H54 (cell line): ENCODE results near the gene POLR3E.
"Not testable (repeated sequence)": the region's sequence is repeated elsewhere in the genome, so short reads cannot be mapped to it uniquely, and the experiment has no call there.

ENCODE experiments used
- DNase-seq: peaks from one replicate; pipeline ENCODE4 v3.0.0; 2011; ENCODE audit warnings: low spot score, mixed read lengths; ENCODE audit not compliant: insufficient read length
- FAIRE-seq: peaks from 3 replicates; lab custom pipeline; 2011; peaks lifted over from hg19 to GRCh38; lab: Jason Lieb, UNC
- POLR2A ChIP-seq: IDR thresholded peaks from 2 replicates; pipeline ENCODE4 v1.6.1; 2011; ENCODE audit warnings: low read depth, mild to moderate bottlenecking, low read length

POLR3E gene

DNA sequence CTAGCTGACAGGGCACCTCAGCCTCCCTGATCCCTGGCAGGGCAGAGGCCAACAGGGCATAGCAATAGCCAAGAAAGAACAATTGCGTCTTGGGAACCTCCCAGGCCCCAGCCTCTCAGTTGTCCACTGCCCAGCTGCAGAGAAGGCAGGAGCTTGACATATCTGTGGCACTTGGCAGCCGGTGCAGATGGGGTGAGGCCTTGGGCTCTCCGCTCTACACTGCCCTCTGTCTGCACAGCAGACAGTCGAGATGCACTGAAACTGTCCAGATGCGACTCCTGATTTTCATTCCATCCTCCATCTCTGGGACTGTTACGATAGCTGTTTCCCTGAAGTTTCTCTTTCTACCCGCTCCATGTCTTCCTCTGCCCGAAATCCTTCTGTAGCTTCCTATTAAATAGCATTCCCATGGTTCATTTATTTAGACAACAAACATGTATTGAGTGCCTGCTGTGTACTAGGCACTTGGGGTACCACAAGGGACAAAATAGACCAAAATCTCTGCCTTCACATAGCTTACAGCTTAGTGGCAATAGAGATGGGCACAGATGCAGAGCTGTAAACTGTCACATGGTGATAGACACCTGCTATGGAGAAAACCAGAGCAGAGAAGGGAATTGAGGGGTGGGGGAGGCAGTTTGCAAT, 3.3 kb downstream of the POLR3E start:
- no peak for FAIRE-seq
- no peak for TF ChIP-seq POLR2A
- DNase-seq, result peak; percentile 69

DNA sequence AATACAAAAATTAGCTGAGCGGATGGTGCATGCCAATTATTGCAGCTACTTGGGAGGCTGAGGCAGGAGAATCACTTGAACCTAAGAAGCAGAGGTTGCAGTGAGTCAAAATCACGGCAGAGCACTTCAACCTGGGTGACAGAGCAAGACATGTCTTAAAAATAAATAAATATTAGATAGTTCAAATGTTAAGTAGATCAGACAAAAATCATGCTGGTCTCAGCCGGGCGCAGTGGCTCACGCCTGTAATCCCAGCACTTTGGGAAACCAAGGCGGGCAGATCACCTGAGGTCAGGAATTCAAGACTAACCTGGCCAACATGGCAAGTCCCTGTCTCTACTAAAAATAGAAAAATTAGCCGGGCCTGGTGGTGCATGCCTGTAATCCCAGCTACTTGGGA, 4.2 kb downstream of the POLR3E start:
- DNase-seq, FAIRE-seq: not testable (repeated sequence)

GRCh38 chr16:22302776-22303363, 5.7 kb downstream of the POLR3E start:
- FAIRE-seq (no peak), DNase-seq (no peak)
- no peak for TF ChIP-seq POLR2A

DNA sequence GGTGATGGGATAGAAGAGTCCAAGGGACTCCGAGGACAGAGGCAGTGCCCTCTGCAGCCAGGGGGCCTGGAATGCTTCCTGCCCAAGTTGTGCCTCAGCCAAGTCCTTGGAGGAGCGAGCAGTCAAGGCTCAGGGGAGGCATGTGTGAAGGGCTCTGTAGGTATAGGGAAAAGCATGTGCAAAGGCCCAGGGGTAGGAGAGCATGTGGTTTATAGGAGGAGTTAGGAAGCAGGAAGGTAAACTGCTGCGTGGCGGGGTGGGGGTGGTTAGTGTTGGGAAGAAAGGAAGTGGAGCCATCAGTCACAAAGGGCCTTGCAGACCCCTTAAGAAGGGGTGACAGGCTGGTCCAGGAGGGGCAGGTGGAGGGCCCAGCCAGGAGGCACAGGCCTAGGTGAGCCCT, 7.2 kb downstream of the POLR3E start:
- FAIRE-seq (no peak), DNase-seq (no peak)
- TF ChIP-seq POLR2A, result no peak

GRCh38 chr16:22306788-22307187, 9.6 kb downstream of the POLR3E start:
- no peak for DNase-seq
- no peak for TF ChIP-seq POLR2A
- no peak for FAIRE-seq

DNA sequence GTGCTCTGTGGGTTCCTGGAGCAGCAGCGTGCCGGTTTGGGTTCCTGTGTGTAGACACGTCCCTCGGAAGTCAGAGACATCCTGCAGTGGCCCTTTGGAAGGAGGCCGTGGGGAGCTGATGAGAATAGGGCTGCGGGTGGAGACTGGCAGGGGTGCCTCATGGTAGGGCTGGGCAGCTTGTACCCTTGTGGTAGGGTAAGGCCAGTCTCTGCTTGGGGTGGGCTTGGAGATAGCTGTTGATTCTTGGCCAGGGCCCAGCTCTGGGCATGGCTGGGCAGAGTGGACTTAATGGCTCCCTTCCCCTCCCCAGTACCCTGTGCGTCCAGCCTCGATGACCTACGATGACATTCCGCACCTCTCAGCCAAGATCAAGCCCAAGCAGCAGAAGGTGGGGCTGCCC, 10.6 kb downstream of the POLR3E start:
- DNase-seq, result no peak
- TF ChIP-seq POLR2A, result no peak
- no peak for FAIRE-seq

DNA sequence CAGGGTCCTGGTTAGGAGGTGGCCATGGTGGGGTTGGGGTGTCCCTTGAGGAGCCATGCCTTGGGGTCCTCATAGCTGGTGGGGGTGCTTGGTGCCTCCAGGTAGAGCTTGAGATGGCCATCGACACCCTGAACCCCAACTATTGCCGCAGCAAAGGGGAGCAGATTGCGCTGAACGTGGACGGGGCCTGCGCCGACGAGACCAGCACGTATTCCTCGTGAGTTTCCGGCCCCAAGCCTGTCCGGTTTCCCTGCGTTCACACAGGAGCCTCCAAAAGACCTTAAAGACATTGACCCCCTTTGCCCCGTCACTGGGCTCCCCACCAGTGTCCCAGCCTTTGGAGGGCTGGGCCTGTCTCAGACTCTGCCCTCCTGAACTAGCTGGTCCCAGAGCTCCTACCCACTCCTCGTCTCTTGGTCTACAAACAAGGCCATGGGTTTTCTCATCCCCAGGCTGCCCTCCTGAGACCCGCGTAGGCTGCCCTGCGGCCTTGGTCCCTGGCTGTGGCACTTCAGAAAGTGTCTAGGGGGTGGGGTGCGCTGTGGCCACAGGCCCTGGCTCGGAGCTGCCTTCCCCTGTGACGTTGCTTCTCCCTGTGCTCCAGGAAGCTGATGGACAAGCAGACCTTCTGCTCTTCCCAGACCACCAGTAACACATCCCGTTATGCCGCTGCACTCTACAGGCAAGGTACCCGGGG, 11.8 kb downstream of the POLR3E start:
- no peak for DNase-seq
- FAIRE-seq, result no peak
- TF ChIP-seq POLR2A, result no peak

DNA sequence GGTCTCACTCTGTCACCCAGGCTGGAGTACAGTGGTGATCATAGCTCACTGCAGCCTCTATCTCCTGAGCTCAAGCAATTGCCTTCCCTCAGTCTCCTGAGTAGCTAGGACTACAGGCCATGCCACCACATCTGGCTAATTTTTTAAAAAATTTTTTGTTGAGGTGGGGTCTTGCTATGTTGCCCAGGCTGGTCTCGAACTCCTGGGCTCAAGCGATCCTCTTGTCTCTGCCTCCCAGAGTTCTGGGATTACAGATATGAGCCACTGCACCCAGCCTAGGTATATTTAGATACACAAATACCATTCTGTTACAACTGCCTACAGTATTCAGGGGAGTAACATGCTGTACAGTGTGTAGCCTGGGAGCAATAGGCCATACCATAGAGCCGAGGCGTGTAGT, 14.3 kb downstream of the POLR3E start:
- TF ChIP-seq POLR2A, result no peak
- no peak for FAIRE-seq
- DNase-seq, result no peak

DNA sequence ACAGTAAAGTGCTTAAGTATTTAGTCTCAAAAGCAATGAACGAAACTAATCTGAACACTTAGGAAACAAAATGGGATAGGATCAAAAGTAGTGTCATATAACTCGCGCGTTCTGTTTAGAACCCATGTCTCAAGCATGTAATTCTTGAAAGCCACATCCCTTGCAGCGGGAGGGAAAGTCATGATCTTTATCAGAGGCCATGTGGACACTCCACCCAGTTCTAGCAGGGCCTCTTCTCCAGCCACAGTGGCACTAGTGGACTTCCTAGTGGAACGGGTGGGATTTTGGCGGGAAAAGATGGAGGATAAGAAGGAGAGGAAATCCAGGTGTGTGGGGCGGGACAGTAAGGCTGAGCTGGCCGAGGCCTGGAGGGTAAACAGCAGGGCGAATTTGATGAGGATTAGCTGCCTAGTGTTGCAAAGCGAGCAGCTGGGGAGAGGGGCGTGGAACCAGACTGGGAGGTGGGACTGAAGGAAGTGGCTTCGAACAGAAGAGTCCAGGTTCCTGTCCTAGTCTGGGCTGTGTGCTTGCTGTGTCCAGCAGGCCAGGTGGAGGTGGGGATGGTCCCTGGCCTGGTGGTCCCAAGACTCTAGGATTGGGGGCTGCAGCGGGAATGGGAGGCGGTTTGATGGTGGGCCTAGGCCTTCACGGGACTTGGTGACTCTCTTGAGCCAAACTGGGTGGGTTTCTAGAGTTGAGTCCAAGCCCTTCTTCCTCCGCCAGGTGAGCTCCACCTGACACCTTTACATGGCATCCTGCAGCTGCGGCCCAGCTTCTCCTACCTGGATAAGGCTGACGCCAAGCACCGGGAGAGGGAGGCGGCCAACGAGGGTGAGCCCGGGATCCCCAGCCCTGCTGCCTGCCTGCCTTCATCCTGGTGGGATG, 15.9 kb downstream of the POLR3E start:
- no peak for FAIRE-seq
- TF ChIP-seq POLR2A, result no peak
- DNase-seq, result no peak

- FAIRE-seq (no peak), DNase-seq (no peak)
- TF ChIP-seq POLR2A, result no peak
Observed at GRCh38 chr16:22313876-22314470, 16.8 kb downstream of the POLR3E start.

GRCh38 chr16:22314661-22315626, 17.7 kb downstream of the POLR3E start:
- TF ChIP-seq POLR2A, result no peak
- FAIRE-seq (no peak), DNase-seq (no peak)

- DNase-seq, result no peak
- no peak for TF ChIP-seq POLR2A
- FAIRE-seq, result no peak
Observed at GRCh38 chr16:22315979-22316378, 18.8 kb downstream of the POLR3E start.
